NCI-H524 treated with DMSO at 0.1 percent for 48 hours (cell line): ENCODE data around the gene ACTC1.
"Not testable (repeated sequence)": the region's sequence is repeated elsewhere in the genome, so short reads cannot be mapped to it uniquely, and the experiment has no call there.

ENCODE experiments used
- DNase-seq: peaks from one replicate; lab custom pipeline; 2025; lab: John Stamatoyannopoulos, UW

Gene ACTC1

GRCh38 chr15:34795267-34796081 is at the start of gene ACTC1:
ACTC1 (minus strand) TSS chr15:34795549; CDS start chr15:34794808, 741 bp downstream.
- peak; percentile 53 for DNase-seq

GRCh38 chr15:34841262-34841725 is 45.9 kb upstream of the ACTC1 start:
- no peak for DNase-seq

- no peak for DNase-seq
These were observed 42.9 kb upstream of the ACTC1 start for GRCh38 chr15:34838282-34838681.

GRCh38 chr15:34837246-34838016 is 42.1 kb upstream of the ACTC1 start:
- no peak for DNase-seq

GRCh38 chr15:34828145-34828911 is 33.0 kb upstream of the ACTC1 start:
- DNase-seq = no peak

- peak; percentile 69 for DNase-seq
These were observed 26.5 kb upstream of the ACTC1 start for GRCh38 chr15:34821831-34822230.

GRCh38 chr15:34820110-34820509 is 24.8 kb upstream of the ACTC1 start:
- no peak for DNase-seq

- no peak for DNase-seq
These were observed 23.2 kb upstream of the ACTC1 start for GRCh38 chr15:34818526-34818925.

GRCh38 chr15:34815836-34816235 is 20.5 kb upstream of the ACTC1 start:
- no peak for DNase-seq

GRCh38 chr15:34813446-34814190 is 18.3 kb upstream of the ACTC1 start:
- DNase-seq = no peak

- not testable (repeated sequence) for DNase-seq
These were observed 17.6 kb upstream of the ACTC1 start for GRCh38 chr15:34812868-34813365.

- DNase-seq = no peak
These were observed 17.0 kb upstream of the ACTC1 start for GRCh38 chr15:34812369-34812768.

GRCh38 chr15:34810443-34811129 is 15.2 kb upstream of the ACTC1 start:
- no peak for DNase-seq

GRCh38 chr15:34809186-34809585 is 13.8 kb upstream of the ACTC1 start:
- no peak for DNase-seq

- no peak for DNase-seq
These were observed 12.7 kb upstream of the ACTC1 start for GRCh38 chr15:34808016-34808415.

GRCh38 chr15:34807241-34807640 is 11.9 kb upstream of the ACTC1 start:
- not testable (repeated sequence) for DNase-seq

- no peak for DNase-seq
These were observed 9.4 kb upstream of the ACTC1 start for GRCh38 chr15:34804776-34805175.

GRCh38 chr15:34804113-34804512 is 8.8 kb upstream of the ACTC1 start:
- DNase-seq = no peak

GRCh38 chr15:34802803-34803750 is 7.7 kb upstream of the ACTC1 start:
- DNase-seq = no peak

- DNase-seq = no peak
These were observed 7.0 kb upstream of the ACTC1 start for GRCh38 chr15:34802371-34802770.
